A549 (cell line): ENCODE data around the gene ERRFI1.

Experiments
- MAZ ChIP-seq: fragments of 150-350 bp; IDR thresholded peaks from 2 replicates; pipeline ENCODE4 v1.6.1; 2014; ENCODE audit warnings: antibody characterized with exemption, low read depth, low read length, borderline replicate concordance
- POLR2AphosphoS2 ChIP-seq: conservative IDR thresholded peaks from 2 replicates; pipeline ENCODE4 v1.6.1; 2012; ENCODE audit warnings: low read length, improper control_type of control experiment, inconsistent platforms
- TF ChIP-seq, protein P1 (sequence below): fragments of >200 bp; sonication (Bioruptor Twin); formaldehyde crosslinking; IDR thresholded peaks from 3 replicates; pipeline ENCODE4 v1.5.1; 2016
- TF ChIP-seq, protein P2 (sequence below): fragments of 450-650 bp; IDR thresholded peaks from 2 replicates; pipeline ENCODE4 v1.6.1; 2014; ENCODE audit warnings: antibody characterized with exemption

DNA sequence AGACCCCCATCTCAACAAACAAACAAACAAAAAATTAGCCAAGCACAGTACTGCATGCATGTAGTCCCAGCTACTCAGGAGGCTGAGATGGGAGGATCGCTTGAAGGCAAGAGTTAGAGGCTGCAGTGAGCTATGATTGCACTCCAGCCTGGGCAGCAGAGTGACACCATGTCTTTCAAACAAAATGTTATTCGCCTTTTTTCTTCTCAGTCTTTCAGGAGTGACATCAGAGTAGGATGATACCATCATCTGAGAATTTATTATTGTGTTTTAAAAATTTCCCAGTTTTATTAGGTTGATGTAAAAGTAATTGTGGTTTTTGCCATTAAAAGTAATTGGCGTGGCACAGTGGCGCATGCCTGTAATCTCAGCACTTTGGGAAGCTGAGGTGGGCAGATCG, 53.8 kb downstream of the ERRFI1 start:
- TF ChIP-seq, protein P1, sequence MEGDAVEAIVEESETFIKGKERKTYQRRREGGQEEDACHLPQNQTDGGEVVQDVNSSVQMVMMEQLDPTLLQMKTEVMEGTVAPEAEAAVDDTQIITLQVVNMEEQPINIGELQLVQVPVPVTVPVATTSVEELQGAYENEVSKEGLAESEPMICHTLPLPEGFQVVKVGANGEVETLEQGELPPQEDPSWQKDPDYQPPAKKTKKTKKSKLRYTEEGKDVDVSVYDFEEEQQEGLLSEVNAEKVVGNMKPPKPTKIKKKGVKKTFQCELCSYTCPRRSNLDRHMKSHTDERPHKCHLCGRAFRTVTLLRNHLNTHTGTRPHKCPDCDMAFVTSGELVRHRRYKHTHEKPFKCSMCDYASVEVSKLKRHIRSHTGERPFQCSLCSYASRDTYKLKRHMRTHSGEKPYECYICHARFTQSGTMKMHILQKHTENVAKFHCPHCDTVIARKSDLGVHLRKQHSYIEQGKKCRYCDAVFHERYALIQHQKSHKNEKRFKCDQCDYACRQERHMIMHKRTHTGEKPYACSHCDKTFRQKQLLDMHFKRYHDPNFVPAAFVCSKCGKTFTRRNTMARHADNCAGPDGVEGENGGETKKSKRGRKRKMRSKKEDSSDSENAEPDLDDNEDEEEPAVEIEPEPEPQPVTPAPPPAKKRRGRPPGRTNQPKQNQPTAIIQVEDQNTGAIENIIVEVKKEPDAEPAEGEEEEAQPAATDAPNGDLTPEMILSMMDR: no peak
- TF ChIP-seq MAZ (no peak), POLR2AphosphoS2 (no peak)
- TF ChIP-seq, protein P2, sequence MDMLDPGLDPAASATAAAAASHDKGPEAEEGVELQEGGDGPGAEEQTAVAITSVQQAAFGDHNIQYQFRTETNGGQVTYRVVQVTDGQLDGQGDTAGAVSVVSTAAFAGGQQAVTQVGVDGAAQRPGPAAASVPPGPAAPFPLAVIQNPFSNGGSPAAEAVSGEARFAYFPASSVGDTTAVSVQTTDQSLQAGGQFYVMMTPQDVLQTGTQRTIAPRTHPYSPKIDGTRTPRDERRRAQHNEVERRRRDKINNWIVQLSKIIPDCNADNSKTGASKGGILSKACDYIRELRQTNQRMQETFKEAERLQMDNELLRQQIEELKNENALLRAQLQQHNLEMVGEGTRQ: no peak
